K562 (cell line): ENCODE measurements around the gene MAST3. TPM values are rescaled to one million over a fixed set of nuclear protein-coding genes. Genes with fewer than 3 reads are reported as not detected.
A peak's percentile ranks its signal among the peaks of the same experiment; 100 is the strongest.

ENCODE experiments used
- ARID2 ChIP-seq: fragments of 450-650 bp; IDR thresholded peaks from 2 replicates; pipeline ENCODE4 v1.6.1; 2017; ENCODE audit warnings: antibody characterized with exemption, mild to moderate bottlenecking
- BHLHE40 ChIP-seq: IDR thresholded peaks from 2 replicates; pipeline ENCODE4 v1.6.1; 2011; ENCODE audit warnings: low read length, improper control_type of control experiment
- BRF2 ChIP-seq: IDR thresholded peaks from 3 replicates; pipeline ENCODE4 v1.6.1; 2011; ENCODE audit warnings: borderline replicate concordance, mild to moderate bottlenecking; ENCODE audit not compliant: insufficient read length, insufficient read depth
- CHD2 ChIP-seq: IDR thresholded peaks from 2 replicates; pipeline ENCODE4 v1.6.1; 2011; ENCODE audit warnings: low read depth, low read length
- EGR1 ChIP-seq: fragments of 450-650 bp; conservative IDR thresholded peaks from 2 replicates; pipeline ENCODE4 v1.6.1; 2017; ENCODE audit warnings: mild to moderate bottlenecking
- GABPA ChIP-seq: fragments of 200-800 bp; sonication (Bioruptor generic); conservative IDR thresholded peaks from 2 replicates; pipeline ENCODE4 v1.6.1; 2016; ENCODE audit warnings: low read depth, missing genetic modification characterization, missing compliant biosample characterization
- GABPB1 ChIP-seq: sonication (generic); formaldehyde crosslinking; IDR thresholded peaks from 2 replicates; pipeline ENCODE4 v1.8.0; 2022; ENCODE audit warnings: mild to moderate bottlenecking, missing genetic modification reagents
- HES1 ChIP-seq: fragments of 450-650 bp; IDR thresholded peaks from 2 replicates; pipeline ENCODE4 v1.6.1; 2016; ENCODE audit warnings: low read depth, mild to moderate bottlenecking, moderate library complexity
- HNRNPH1 ChIP-seq: fragments of 200-400 bp; formaldehyde crosslinking; optimal IDR thresholded peaks from 2 replicates; pipeline ENCODE3; 2017; ENCODE audit warnings: low read depth, mild to moderate bottlenecking, low read length, moderate library complexity
- ID3 ChIP-seq, 2 experiments: fragments of 250-450 bp in 1 of 2; fragments of 450-650 bp in 1 of 2; sonication (Bioruptor Pico) in 1 of 2; IDR thresholded peaks; 2 replicates each; pipeline versions ENCODE4 v1.6.1 to v1.8.0; 2016 to 2021; ENCODE audit warnings: mild to moderate bottlenecking in 2 of 2, moderate library complexity in 2 of 2, missing compliant biosample characterization in 1 of 2, missing genetic modification characterization in 1 of 2
- JUN ChIP-seq, 2 experiments: sonication (generic) in 1 of 2; formaldehyde crosslinking in 1 of 2; IDR thresholded peaks; 2 replicates each; pipeline versions ENCODE4 v1.6.1 to v1.8.0; 2012 to 2022; ENCODE audit warnings: borderline replicate concordance in 2 of 2, mild to moderate bottlenecking in 2 of 2, improper control_type of control experiment in 1 of 2, low read depth in 1 of 2, low read length in 1 of 2, missing genetic modification reagents in 1 of 2
- KDM2B ChIP-seq: fragments of 250-450 bp; sonication (Bioruptor Pico); IDR thresholded peaks from 2 replicates; pipeline ENCODE4 v1.8.0; 2021; ENCODE audit warnings: mild to moderate bottlenecking, moderate library complexity
- KDM5B ChIP-seq: fragments of 200-600 bp; sonication (generic); IDR thresholded peaks from 2 replicates; pipeline ENCODE4 v1.6.1; 2012; ENCODE audit warnings: low read depth, mild to moderate bottlenecking, moderate library complexity, low read length, control low read depth, inconsistent platforms; ENCODE audit not compliant: insufficient replicate concordance
- KLF6 ChIP-seq: fragments of 250-450 bp; sonication (Bioruptor Pico); IDR thresholded peaks from 2 replicates; pipeline ENCODE4 v1.4.0; 2020; ENCODE audit warnings: mild to moderate bottlenecking, moderate library complexity, borderline replicate concordance
- MBD2 ChIP-seq: sonication (generic); IDR thresholded peaks from 2 replicates; pipeline ENCODE4 v1.6.1; 2016; ENCODE audit warnings: low read depth, borderline replicate concordance
- MCM3 ChIP-seq: fragments of 450-650 bp; IDR thresholded peaks from 2 replicates; pipeline ENCODE4 v1.6.1; 2016
- MTA3 ChIP-seq: fragments of 450-650 bp; formaldehyde crosslinking; IDR thresholded peaks from 2 replicates; pipeline ENCODE4 v1.6.1; 2017; ENCODE audit warnings: mild to moderate bottlenecking, borderline replicate concordance
- NR2C2 ChIP-seq, 2 experiments: fragments of 200-800 bp in 1 of 2; sonication (Bioruptor generic) in 1 of 2; sonication (generic) in 1 of 2; formaldehyde crosslinking in 1 of 2; IDR thresholded peaks; 2 replicates each; pipeline versions ENCODE4 v1.6.1 to v1.8.0; 2016 to 2022; ENCODE audit warnings: mild to moderate bottlenecking in 1 of 2, missing compliant biosample characterization in 1 of 2, missing genetic modification characterization in 1 of 2, missing genetic modification reagents in 1 of 2
- PHB2 ChIP-seq: fragments of 450-650 bp; IDR thresholded peaks from 2 replicates; pipeline ENCODE4 v1.6.1; 2017; ENCODE audit warnings: low read depth
- RBFOX2 ChIP-seq: fragments of 200-400 bp; formaldehyde crosslinking; IDR thresholded peaks from 2 replicates; pipeline ENCODE4 v1.6.1; 2017; ENCODE audit warnings: low read depth, mild to moderate bottlenecking, low read length, moderate library complexity
- RUNX1 ChIP-seq: sonication (generic); IDR thresholded peaks from 2 replicates; pipeline ENCODE4 v1.6.1; 2016; ENCODE audit warnings: antibody characterized with exemption, low read depth
- SIN3B ChIP-seq: fragments of 450-650 bp; IDR thresholded peaks from 2 replicates; pipeline ENCODE4 v1.6.1; 2017; ENCODE audit warnings: low read depth, mild to moderate bottlenecking, moderate library complexity
- TCF3 ChIP-seq: sonication (generic); formaldehyde crosslinking; IDR thresholded peaks from 2 replicates; pipeline ENCODE4 v1.4.0; 2020; ENCODE audit warnings: mild to moderate bottlenecking, missing genetic modification reagents
- TEAD1 ChIP-seq, 2 experiments: fragments of 450-650 bp in 1 of 2; sonication (generic) in 1 of 2; formaldehyde crosslinking; IDR thresholded peaks; 2 replicates each; pipeline versions ENCODE4 v1.4.0 to v1.8.0; 2020 to 2022; ENCODE audit warnings: mild to moderate bottlenecking in 2 of 2, missing genetic modification reagents in 1 of 2
- ZNF263 ChIP-seq: sonication (generic); formaldehyde crosslinking; IDR thresholded peaks from 2 replicates; pipeline ENCODE4 v1.8.0; 2022; ENCODE audit warnings: mild to moderate bottlenecking, missing genetic modification reagents, borderline replicate concordance
- polyA plus RNA-seq, 8 experiments: library from polyadenylated mRNA; depleted of rRNA in 4 of 8; stranded (reverse) in 5 of 8; unstranded in 3 of 8; fragments of >200 nt; fragmentation: Nextera tagmentation in 2 of 8; fragmentation: Illumina TruSeq in 1 of 8; extraction: Ambion mirVana in 2 of 8; extraction: Trizol in 1 of 8; gene quantifications; 2 replicates each; pipeline versions ENCODE4 v1.2.1 to v1.2.3, GENCODE V29; 2011 to 2014; ENCODE audit warnings: inconsistent platforms in 1 of 8, missing spikeins in 1 of 8
- total RNA-seq, 7 experiments: library from RNA; depleted of rRNA in 6 of 7; stranded (reverse); fragments of >200 nt in 6 of 7; fragmentation: Illumina TruSeq in 2 of 7; extraction: Trizol in 2 of 7; gene quantifications; 2 replicates each; pipeline versions ENCODE4 v1.2.1 to v1.2.3, GENCODE V29; 2011 to 2021; ENCODE audit warnings: low replicate concordance in 1 of 7

Gene MAST3
- total and polyA plus RNA-seq, 9 of the 15 experiments (the other 6 are each of a cell fraction or from before 2014, with no cell fraction given): 0.94 to 9.9 (median 2.4) TPM

- no peak for TF ChIP-seq MCM3
- no peak for TF ChIP-seq HES1
- TF ChIP-seq PHB2: no peak
- no peak for TF ChIP-seq KLF6
- 0 out of 4 replicates have a peak, but pooled peaks of 1 of the 2 experiments have one; percentile 20 for TF ChIP-seq TEAD1 (CRISPR knock-in tag; IDR thresholded peaks at IDR 0.05)
- no peak for TF ChIP-seq ID3 (CRISPR knock-in tag; IDR thresholded peaks at IDR 0.05)
- no peak for TF ChIP-seq ID3 (tag; IDR thresholded peaks at IDR 0.05)
- 0 out of 2 replicates have a peak, but pooled peaks have one; percentile 3 for TF ChIP-seq JUN (IDR thresholded peaks at IDR 0.05; ENCODE audit: borderline replicate concordance, low read depth, low read length)
- no peak for TF ChIP-seq JUN (CRISPR knock-in tag; IDR thresholded peaks at IDR 0.05; ENCODE audit: borderline replicate concordance)
- TF ChIP-seq BRF2: no peak
- 0 out of 2 replicates have a peak, but pooled peaks have one; percentile 22 for TF ChIP-seq KDM2B
- TF ChIP-seq ZNF263 (CRISPR knock-in tag): peak; percentile 54; the same call in 1 of the 2 replicates
- TF ChIP-seq ARID2: 0 out of 2 replicates have a peak, but pooled peaks have one; percentile 29
- peak; percentile 47; the same call in 1 of the 2 replicates for TF ChIP-seq EGR1
- peak; percentile 38; the same call in 1 of the 2 replicates for TF ChIP-seq GABPA (tag)
- 0 out of 2 replicates have a peak, but pooled peaks have one; percentile 50 for TF ChIP-seq GABPB1
- TF ChIP-seq BHLHE40: peak; percentile 41; the same call in 1 of the 2 replicates
- TF ChIP-seq SIN3B: peak; percentile 78; the same call in 1 of the 2 replicates
- TF ChIP-seq HNRNPH1: no peak
- TF ChIP-seq KDM5B: peak; percentile 29
- no peak for TF ChIP-seq RUNX1
- TF ChIP-seq NR2C2 (CRISPR knock-in tag; IDR thresholded peaks at IDR 0.05): no peak
- TF ChIP-seq NR2C2 (tag; IDR thresholded peaks at IDR 0.05): peak; percentile 73; the same call in 1 of the 2 replicates
- 0 out of 2 replicates have a peak, but pooled peaks have one; percentile 11 for TF ChIP-seq MBD2
- TF ChIP-seq RBFOX2: peak; percentile 79
- TF ChIP-seq CHD2: peak; percentile 97
- peak; percentile 0; the same call in 1 of the 2 replicates for TF ChIP-seq TCF3 (CRISPR knock-in tag)
- peak; percentile 93 for TF ChIP-seq MTA3
These were observed 55.4 kb downstream of the MAST3 start, which contains the start of gene PIK3R2 (continued) for GRCh38 chr19:18152817-18153555.
